Measurements from ENCODE around the gene SLC37A4. TPM values are rescaled to one million over a fixed set of nuclear protein-coding genes. Genes with fewer than 3 reads are reported as not detected.
"Not testable (repeated sequence)": the region's sequence is repeated elsewhere in the genome, so short reads cannot be mapped to it uniquely, and the experiment has no call there.

Gene SLC37A4
- total RNA-seq, 1 donor, result 9.5 TPM

DNA sequence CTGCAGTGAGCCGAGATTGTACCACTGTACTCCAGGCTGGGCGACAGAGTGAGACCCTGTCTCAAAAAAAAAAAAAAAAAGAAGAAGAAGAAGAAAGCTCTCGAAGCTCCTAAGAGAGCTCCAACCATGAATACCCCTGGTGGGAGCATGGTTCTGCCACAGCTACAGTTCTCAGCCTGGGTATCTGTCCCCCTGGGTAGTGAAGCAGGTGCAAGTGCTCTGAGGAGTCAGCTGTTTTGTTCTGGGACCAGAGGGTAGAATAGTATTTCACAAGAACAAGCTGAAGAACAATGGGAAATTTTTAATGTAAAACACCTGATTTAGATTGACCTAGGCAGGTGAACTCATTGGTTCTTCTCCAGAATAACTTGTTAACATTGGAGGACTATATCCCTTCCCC is 30.6 kb upstream of the SLC37A4 start:
- DNase-seq (ENCODE audit: low read depth), result no peak
- no peak overlapping the region for H3K4me3 ChIP-seq (ENCODE audit: low read depth, low read length)
- TF ChIP-seq, protein P1, sequence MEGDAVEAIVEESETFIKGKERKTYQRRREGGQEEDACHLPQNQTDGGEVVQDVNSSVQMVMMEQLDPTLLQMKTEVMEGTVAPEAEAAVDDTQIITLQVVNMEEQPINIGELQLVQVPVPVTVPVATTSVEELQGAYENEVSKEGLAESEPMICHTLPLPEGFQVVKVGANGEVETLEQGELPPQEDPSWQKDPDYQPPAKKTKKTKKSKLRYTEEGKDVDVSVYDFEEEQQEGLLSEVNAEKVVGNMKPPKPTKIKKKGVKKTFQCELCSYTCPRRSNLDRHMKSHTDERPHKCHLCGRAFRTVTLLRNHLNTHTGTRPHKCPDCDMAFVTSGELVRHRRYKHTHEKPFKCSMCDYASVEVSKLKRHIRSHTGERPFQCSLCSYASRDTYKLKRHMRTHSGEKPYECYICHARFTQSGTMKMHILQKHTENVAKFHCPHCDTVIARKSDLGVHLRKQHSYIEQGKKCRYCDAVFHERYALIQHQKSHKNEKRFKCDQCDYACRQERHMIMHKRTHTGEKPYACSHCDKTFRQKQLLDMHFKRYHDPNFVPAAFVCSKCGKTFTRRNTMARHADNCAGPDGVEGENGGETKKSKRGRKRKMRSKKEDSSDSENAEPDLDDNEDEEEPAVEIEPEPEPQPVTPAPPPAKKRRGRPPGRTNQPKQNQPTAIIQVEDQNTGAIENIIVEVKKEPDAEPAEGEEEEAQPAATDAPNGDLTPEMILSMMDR (IDR thresholded peaks at IDR 0.05; ENCODE audit: insufficient read depth, low read depth, low read length), result no peak

- not testable (repeated sequence) for H3K4me3 ChIP-seq (ENCODE audit: low read depth, low read length); DNase-seq (ENCODE audit: low read depth)
Observed at GRCh38 chr11:119059128-119059527, 28.5 kb upstream of the SLC37A4 start.

GRCh38 chr11:119057000-119057769 is 26.5 kb upstream of the SLC37A4 start, which contains the start of gene HYOU1:
Gene HYOU1, minus strand, starts transcription at chr11:119057205. Its CDS starts 1,045 bp downstream, at chr11:119056160.
- peak; percentile 97 for DNase-seq (ENCODE audit: low read depth)
- TF ChIP-seq, protein P1 (IDR thresholded peaks at IDR 0.05; ENCODE audit: insufficient read depth, low read depth, low read length), result peak; percentile 29
- peak within 1 kb of the TSS; percentile 84 for H3K4me3 ChIP-seq (ENCODE audit: low read depth, low read length)

DNA sequence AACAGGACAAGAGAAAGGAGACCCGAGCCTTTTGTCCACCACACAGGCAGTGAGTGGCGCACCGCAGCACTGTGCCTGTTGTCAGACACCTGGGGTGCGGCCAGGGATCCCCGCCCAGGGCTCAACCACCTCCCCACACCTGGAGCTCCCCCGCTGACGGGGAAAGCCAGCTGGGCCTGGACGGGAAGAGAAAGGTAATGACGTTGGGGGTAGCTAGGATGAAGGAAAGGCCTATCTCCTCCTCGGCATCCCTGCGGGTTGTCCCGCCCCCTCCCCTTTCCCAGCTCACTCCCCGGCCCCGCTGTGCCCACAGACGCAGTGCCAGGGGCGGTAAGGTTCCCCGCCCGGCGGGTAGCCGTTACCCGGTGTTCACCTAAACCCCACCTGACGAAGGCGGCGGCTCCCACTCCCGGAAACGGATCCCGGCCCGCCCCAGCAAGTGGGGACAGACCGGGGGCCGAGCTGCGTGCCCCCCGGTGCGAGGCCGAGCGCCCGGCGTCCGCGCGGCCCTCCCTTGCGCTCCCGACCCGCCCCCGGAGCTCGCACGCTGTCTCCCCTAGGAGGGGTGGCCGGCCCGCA is 25.8 kb upstream of the SLC37A4 start:
- peak overlapping the region; percentile 84 for H3K4me3 ChIP-seq (ENCODE audit: low read depth, low read length)
- DNase-seq (ENCODE audit: low read depth), result no peak
- TF ChIP-seq, protein P1 (IDR thresholded peaks at IDR 0.05; ENCODE audit: insufficient read depth, low read depth, low read length), result no peak

- DNase-seq (ENCODE audit: low read depth), result peak; percentile 8
- TF ChIP-seq, protein P1 (IDR thresholded peaks at IDR 0.05; ENCODE audit: insufficient read depth, low read depth, low read length), result no peak
- H3K4me3 ChIP-seq (ENCODE audit: low read depth, low read length), result peak overlapping the region; percentile 84
Observed at GRCh38 chr11:119055901-119056300, 25.2 kb upstream of the SLC37A4 start.

- DNase-seq (ENCODE audit: low read depth), result no peak
- TF ChIP-seq, protein P1 (IDR thresholded peaks at IDR 0.05; ENCODE audit: insufficient read depth, low read depth, low read length), result no peak
- H3K4me3 ChIP-seq (ENCODE audit: low read depth, low read length), result no peak overlapping the region
Observed at GRCh38 chr11:119054418-119054817, 23.7 kb upstream of the SLC37A4 start.

GRCh38 chr11:119052163-119052814 is 21.6 kb upstream of the SLC37A4 start:
- TF ChIP-seq, protein P1 (IDR thresholded peaks at IDR 0.05; ENCODE audit: insufficient read depth, low read depth, low read length), result no peak
- DNase-seq (ENCODE audit: low read depth), result no peak
- H3K4me3 ChIP-seq (ENCODE audit: low read depth, low read length), result no peak overlapping the region
